SK-N-SH treated with all-trans-retinoic acid at 6 μM for 48 hours (cell line): Measurements from ENCODE around the gene KCNMA1.
"Not testable (repeated sequence)": the region's sequence is repeated elsewhere in the genome, so short reads cannot be mapped to it uniquely, and the experiment has no call there.

ENCODE experiments used
- ATAC-seq: fragments of 200-7000 bp; cut with Tn5 transposase; 3 replicates; pipeline ENCODE4 v1.9.1; 2020; ENCODE audit warnings: mild to moderate bottlenecking, moderate library complexity
- ARNTL ChIP-seq: fragments of 450-650 bp; formaldehyde crosslinking; IDR thresholded peaks from 2 replicates; pipeline ENCODE4 v1.5.0; 2020; ENCODE audit warnings: low read depth, mild to moderate bottlenecking, moderate library complexity, borderline replicate concordance
- ESRRG ChIP-seq: fragments of 250-450 bp; sonication (Bioruptor Pico); IDR thresholded peaks from 2 replicates; pipeline ENCODE4 v1.6.1; 2021; ENCODE audit warnings: mild to moderate bottlenecking
- GLIS3 ChIP-seq: fragments of 250-450 bp; sonication (Bioruptor Pico); IDR thresholded peaks from 2 replicates; pipeline ENCODE4 v1.5.0; 2020; ENCODE audit warnings: mild to moderate bottlenecking, moderate library complexity
- ISL1 ChIP-seq: fragments of 250-450 bp; sonication (Bioruptor Pico); IDR thresholded peaks from 2 replicates; pipeline ENCODE4 v2.1.2; 2022; ENCODE audit warnings: mild to moderate bottlenecking, moderate library complexity
- OSR1 ChIP-seq: fragments of 250-450 bp; sonication (Bioruptor Pico); IDR thresholded peaks from 2 replicates; pipeline ENCODE4 v1.8.0; 2022; ENCODE audit warnings: moderate library complexity, mild to moderate bottlenecking, inconsistent platforms
- POU6F1 ChIP-seq: fragments of 250-450 bp; sonication (Bioruptor Pico); IDR thresholded peaks from 2 replicates; pipeline ENCODE4 v1.8.0; 2021; ENCODE audit warnings: low read depth, mild to moderate bottlenecking, moderate library complexity, borderline replicate concordance
- PPARA ChIP-seq: fragments of 250-450 bp; sonication (Bioruptor Pico); IDR thresholded peaks from 2 replicates; pipeline ENCODE4 v1.5.0; 2020; ENCODE audit warnings: mild to moderate bottlenecking, borderline replicate concordance
- SNAI2 ChIP-seq: fragments of 250-450 bp; sonication (Bioruptor Pico); IDR thresholded peaks from 2 replicates; pipeline ENCODE4 v1.5.0; 2020; ENCODE audit warnings: mild to moderate bottlenecking, moderate library complexity
- TCF4 ChIP-seq: fragments of 250-450 bp; sonication (Bioruptor Pico); IDR thresholded peaks from 2 replicates; pipeline ENCODE4 v1.8.0; 2021; ENCODE audit warnings: mild to moderate bottlenecking, moderate library complexity, borderline replicate concordance
- TOX ChIP-seq: fragments of 250-450 bp; sonication (Bioruptor Pico); IDR thresholded peaks from 2 replicates; pipeline ENCODE4 v1.8.0; 2021; ENCODE audit warnings: mild to moderate bottlenecking, moderate library complexity, borderline replicate concordance
- TSHZ2 ChIP-seq: fragments of 250-450 bp; sonication (Bioruptor Pico); IDR thresholded peaks from 2 replicates; pipeline ENCODE4 v1.5.0; 2020; ENCODE audit warnings: mild to moderate bottlenecking, moderate library complexity
- ZC3H10 ChIP-seq: fragments of 250-450 bp; sonication (Bioruptor Pico); IDR thresholded peaks from 2 replicates; pipeline ENCODE4 v1.5.1; 2021; ENCODE audit warnings: mild to moderate bottlenecking, moderate library complexity
- ZFP30 ChIP-seq: fragments of 450-650 bp; formaldehyde crosslinking; IDR thresholded peaks from 2 replicates; pipeline ENCODE4 v1.5.0; 2022; ENCODE audit warnings: mild to moderate bottlenecking, moderate library complexity
- ZNF565 ChIP-seq: fragments of 450-650 bp; formaldehyde crosslinking; conservative IDR thresholded peaks from 2 replicates; pipeline ENCODE4 v1.5.0; 2020; ENCODE audit warnings: low read depth, mild to moderate bottlenecking, moderate library complexity
- ZNF70 ChIP-seq: fragments of 450-650 bp; formaldehyde crosslinking; IDR thresholded peaks from 2 replicates; pipeline ENCODE4 v1.5.0; 2020; ENCODE audit warnings: mild to moderate bottlenecking, moderate library complexity
- ZNF8 ChIP-seq: fragments of 450-650 bp; formaldehyde crosslinking; IDR thresholded peaks from 2 replicates; pipeline ENCODE4 v1.5.0; 2020; ENCODE audit warnings: mild to moderate bottlenecking, moderate library complexity
- TF ChIP-seq, protein P1 (sequence below): fragments of 250-450 bp; sonication (Bioruptor Pico); IDR thresholded peaks from 2 replicates; pipeline ENCODE4 v1.5.1; 2020; ENCODE audit warnings: low read depth, mild to moderate bottlenecking, moderate library complexity
- TF ChIP-seq, protein P2 (sequence below): fragments of 250-450 bp; sonication (Bioruptor Pico); IDR thresholded peaks from 2 replicates; pipeline ENCODE4 v1.5.1; 2021; ENCODE audit warnings: mild to moderate bottlenecking, moderate library complexity

The KCNMA1 gene

GRCh38 chr10:77416311-77417135, 221.1 kb downstream of the KCNMA1 start:
- TF ChIP-seq ESRRG (CRISPR knock-in tag): no peak
- no peak for TF ChIP-seq OSR1 (CRISPR knock-in tag)
- TF ChIP-seq, protein P1, sequence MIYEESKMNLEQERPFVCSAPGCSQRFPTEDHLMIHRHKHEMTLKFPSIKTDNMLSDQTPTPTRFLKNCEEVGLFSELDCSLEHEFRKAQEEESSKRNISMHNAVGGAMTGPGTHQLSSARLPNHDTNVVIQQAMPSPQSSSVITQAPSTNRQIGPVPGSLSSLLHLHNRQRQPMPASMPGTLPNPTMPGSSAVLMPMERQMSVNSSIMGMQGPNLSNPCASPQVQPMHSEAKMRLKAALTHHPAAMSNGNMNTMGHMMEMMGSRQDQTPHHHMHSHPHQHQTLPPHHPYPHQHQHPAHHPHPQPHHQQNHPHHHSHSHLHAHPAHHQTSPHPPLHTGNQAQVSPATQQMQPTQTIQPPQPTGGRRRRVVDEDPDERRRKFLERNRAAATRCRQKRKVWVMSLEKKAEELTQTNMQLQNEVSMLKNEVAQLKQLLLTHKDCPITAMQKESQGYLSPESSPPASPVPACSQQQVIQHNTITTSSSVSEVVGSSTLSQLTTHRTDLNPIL: no peak
- TF ChIP-seq ZNF70 (CRISPR knock-in tag): no peak
- TF ChIP-seq GLIS3 (CRISPR knock-in tag): no peak
- TF ChIP-seq ISL1 (CRISPR knock-in tag): no peak
- no peak for TF ChIP-seq SNAI2 (CRISPR knock-in tag)
- TF ChIP-seq, protein P2, sequence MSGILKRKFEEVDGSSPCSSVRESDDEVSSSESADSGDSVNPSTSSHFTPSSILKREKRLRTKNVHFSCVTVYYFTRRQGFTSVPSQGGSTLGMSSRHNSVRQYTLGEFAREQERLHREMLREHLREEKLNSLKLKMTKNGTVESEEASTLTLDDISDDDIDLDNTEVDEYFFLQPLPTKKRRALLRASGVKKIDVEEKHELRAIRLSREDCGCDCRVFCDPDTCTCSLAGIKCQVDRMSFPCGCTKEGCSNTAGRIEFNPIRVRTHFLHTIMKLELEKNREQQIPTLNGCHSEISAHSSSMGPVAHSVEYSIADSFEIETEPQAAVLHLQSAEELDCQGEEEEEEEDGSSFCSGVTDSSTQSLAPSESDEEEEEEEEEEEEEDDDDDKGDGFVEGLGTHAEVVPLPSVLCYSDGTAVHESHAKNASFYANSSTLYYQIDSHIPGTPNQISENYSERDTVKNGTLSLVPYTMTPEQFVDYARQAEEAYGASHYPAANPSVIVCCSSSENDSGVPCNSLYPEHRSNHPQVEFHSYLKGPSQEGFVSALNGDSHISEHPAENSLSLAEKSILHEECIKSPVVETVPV: no peak
- TF ChIP-seq TSHZ2 (CRISPR knock-in tag): no peak
- TF ChIP-seq ZC3H10 (CRISPR knock-in tag): no peak
- no peak for TF ChIP-seq ARNTL (CRISPR knock-in tag)
- ATAC-seq: peak; percentile 80

DNA sequence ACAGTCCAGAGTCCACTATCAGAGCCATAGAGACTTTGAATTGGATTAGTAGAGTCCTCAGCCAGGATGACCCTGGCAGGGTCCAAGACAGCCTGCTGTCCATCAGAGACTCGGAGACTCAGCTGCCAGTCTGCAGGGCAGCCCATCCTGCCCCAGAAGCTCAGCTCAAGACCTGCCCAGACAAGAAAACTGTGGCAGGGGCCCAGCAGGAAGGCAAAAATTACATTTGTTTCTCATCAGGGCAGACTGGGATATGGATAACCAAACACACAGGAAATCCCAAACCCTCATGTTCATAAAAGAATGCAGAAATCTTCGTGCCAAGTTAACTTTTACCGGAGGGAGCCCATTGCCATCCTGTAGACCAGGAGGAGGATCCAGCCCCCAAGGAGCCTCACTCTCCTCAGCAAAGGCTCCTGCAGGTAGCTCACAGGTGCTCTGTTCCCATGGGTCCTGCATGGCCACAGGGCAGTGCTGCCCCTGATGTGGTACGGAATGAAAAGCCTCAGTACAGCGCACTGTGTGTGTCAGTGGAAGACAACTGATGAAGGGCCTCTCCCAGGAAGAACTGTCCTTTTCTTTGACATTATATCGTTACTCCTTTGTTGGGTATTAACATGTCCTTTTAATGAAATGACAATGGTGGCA, 222.2 kb downstream of the KCNMA1 start:
- peak; percentile 61 for ATAC-seq
- no peak for TF ChIP-seq ZNF565 (CRISPR knock-in tag)
- TF ChIP-seq GLIS3 (CRISPR knock-in tag): no peak
- TF ChIP-seq POU6F1: no peak
- TF ChIP-seq TSHZ2 (CRISPR knock-in tag): no peak
- no peak for TF ChIP-seq ZFP30 (CRISPR knock-in tag)
- TF ChIP-seq, protein P2: no peak
- no peak for TF ChIP-seq ISL1 (CRISPR knock-in tag)
- no peak for TF ChIP-seq TOX (CRISPR knock-in tag)

DNA sequence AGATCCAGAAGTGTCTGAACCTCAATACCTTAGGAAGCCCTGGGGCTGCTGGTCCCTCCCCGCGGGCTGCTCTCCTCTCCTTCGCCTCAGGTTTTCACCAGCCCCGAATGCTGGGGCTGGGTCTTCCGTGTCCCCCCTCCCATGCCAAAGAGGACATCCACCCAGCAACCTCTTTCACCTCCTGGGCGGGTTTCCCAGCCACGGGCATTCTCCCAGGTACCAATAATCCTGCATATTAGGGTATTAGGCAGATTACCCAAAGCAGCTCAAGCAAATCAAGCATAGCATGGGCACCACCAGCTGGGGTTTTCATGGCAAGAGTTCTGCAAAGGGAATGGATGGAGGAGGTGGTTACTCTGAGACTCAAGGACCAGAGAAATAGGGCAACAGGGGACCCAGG, 224.4 kb downstream of the KCNMA1 start:
- no peak for ATAC-seq
- TF ChIP-seq TCF4 (CRISPR knock-in tag): no peak
- no peak for TF ChIP-seq ZNF8 (CRISPR knock-in tag)
- no peak for TF ChIP-seq TSHZ2 (CRISPR knock-in tag)
- no peak for TF ChIP-seq ARNTL (CRISPR knock-in tag)
- no peak for TF ChIP-seq PPARA (CRISPR knock-in tag)
- no peak for TF ChIP-seq ESRRG (CRISPR knock-in tag)
- TF ChIP-seq OSR1 (CRISPR knock-in tag): no peak

DNA sequence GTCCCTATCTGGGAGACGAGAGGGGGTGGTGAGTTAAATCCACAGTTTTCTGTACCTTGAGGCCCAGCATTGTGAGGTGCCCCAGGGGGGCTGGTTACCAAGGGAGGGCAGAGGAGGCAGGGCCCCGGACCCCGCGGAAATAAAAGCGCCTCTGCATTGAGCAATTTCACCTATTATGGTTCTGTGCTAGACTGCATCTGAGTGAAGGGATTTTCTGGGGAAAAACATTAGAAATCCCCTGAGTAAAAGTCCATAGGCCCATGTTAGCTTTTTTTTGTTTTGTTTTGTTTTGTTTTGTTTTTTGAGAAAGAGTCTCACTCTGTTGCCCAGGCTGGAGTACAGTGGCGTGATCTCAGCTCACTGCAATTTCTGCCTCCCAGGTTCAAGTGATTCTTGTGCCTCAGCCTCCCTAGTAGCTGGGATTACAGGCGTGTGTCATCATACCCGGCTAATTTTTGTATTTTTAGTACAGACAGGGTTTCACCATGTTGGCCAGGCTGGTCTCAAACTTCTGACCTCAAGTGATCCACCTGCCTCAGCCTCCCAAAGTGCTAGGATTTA, 225.0 kb downstream of the KCNMA1 start:
- ATAC-seq: not testable (repeated sequence)
